ENCODE measurements around the gene SCARB1. TPM values are rescaled to one million over a fixed set of nuclear protein-coding genes. Genes with fewer than 3 reads are reported as not detected.

Gene SCARB1
- total RNA-seq, 1 donor from 2014 or later, result 25.1 TPM

DNA sequence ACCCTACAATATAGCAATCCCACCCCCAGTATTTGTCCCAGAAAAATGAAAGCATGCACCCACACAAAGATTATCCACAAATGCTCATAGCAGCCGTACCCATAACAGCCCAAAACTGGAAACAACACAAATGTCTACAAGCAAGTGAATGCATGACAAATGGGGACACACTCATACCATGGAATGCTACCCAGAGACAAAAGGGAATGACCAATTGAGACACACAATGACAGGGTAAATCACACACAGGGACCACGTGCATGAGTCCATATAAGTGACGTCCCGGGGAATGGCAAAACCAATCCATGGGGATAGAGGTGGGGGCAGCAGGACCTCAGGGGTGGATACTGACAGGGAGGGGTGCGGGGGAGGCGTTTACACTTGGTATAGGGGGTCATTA lies 33.4 kb downstream of the SCARB1 start:
- H3K27ac Mint-ChIP-seq (ENCODE audit: unreplicated experiment), result no peak overlapping the region
- peaks cover 9% of the 10 kb centered on the region for H3K4me1 Mint-ChIP-seq (ENCODE audit: low read depth, unreplicated experiment)
- no peak overlapping the region for H3K4me3 Mint-ChIP-seq (ENCODE audit: unreplicated experiment)
- TF ChIP-seq, protein P1, sequence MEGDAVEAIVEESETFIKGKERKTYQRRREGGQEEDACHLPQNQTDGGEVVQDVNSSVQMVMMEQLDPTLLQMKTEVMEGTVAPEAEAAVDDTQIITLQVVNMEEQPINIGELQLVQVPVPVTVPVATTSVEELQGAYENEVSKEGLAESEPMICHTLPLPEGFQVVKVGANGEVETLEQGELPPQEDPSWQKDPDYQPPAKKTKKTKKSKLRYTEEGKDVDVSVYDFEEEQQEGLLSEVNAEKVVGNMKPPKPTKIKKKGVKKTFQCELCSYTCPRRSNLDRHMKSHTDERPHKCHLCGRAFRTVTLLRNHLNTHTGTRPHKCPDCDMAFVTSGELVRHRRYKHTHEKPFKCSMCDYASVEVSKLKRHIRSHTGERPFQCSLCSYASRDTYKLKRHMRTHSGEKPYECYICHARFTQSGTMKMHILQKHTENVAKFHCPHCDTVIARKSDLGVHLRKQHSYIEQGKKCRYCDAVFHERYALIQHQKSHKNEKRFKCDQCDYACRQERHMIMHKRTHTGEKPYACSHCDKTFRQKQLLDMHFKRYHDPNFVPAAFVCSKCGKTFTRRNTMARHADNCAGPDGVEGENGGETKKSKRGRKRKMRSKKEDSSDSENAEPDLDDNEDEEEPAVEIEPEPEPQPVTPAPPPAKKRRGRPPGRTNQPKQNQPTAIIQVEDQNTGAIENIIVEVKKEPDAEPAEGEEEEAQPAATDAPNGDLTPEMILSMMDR (IDR thresholded peaks at IDR 0.05; ENCODE audit: partially characterized antibody, unreplicated experiment), result no peak
- no peak for DNase-seq
- H3K27me3 Mint-ChIP-seq (ENCODE audit: unreplicated experiment), result peaks cover 1% of the 10 kb centered on the region
- no peaks in the 10 kb centered on the region for H3K36me3 Mint-ChIP-seq (ENCODE audit: unreplicated experiment)
- peaks cover 2% of the 10 kb centered on the region for H3K9me3 Mint-ChIP-seq (ENCODE audit: unreplicated experiment)

DNA sequence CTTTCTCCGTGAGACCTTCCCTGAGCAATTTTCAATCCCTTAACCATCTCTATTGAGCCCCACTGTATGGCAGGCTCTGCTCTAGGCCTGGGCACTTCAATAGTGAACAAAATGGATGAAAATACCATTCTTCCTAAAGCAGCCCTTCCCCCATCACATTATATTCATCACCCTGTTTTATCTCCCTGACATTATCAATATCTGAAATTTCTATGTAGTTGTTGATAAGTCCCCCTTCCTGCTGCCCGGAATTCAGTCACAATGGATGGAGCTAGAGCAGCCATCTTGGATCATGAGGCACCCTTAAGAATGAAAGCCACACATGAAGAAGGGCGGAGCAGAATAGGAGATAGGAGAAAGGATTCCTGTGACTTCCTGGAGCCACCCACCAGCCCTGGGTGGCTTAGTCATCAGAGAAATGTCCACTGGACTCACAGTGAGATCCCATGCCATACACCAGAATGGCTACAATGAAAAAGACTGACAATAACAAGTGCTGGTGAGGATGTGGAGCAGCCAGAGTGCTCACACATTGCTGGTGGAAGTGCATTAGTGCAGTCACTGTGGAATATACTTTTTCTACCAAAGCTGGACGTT lies 33.9 kb downstream of the SCARB1 start:
- H3K4me3 Mint-ChIP-seq (ENCODE audit: unreplicated experiment), result no peak overlapping the region
- H3K4me1 Mint-ChIP-seq (ENCODE audit: low read depth, unreplicated experiment), result peaks cover 9% of the 10 kb centered on the region
- H3K27me3 Mint-ChIP-seq (ENCODE audit: unreplicated experiment), result peaks cover 1% of the 10 kb centered on the region
- no peak overlapping the region for H3K27ac Mint-ChIP-seq (ENCODE audit: unreplicated experiment)
- no peak for DNase-seq
- no peaks in the 10 kb centered on the region for H3K36me3 Mint-ChIP-seq (ENCODE audit: unreplicated experiment)
- peaks cover 3% of the 10 kb centered on the region for H3K9me3 Mint-ChIP-seq (ENCODE audit: unreplicated experiment)
- TF ChIP-seq, protein P1 (IDR thresholded peaks at IDR 0.05; ENCODE audit: partially characterized antibody, unreplicated experiment), result no peak

DNA sequence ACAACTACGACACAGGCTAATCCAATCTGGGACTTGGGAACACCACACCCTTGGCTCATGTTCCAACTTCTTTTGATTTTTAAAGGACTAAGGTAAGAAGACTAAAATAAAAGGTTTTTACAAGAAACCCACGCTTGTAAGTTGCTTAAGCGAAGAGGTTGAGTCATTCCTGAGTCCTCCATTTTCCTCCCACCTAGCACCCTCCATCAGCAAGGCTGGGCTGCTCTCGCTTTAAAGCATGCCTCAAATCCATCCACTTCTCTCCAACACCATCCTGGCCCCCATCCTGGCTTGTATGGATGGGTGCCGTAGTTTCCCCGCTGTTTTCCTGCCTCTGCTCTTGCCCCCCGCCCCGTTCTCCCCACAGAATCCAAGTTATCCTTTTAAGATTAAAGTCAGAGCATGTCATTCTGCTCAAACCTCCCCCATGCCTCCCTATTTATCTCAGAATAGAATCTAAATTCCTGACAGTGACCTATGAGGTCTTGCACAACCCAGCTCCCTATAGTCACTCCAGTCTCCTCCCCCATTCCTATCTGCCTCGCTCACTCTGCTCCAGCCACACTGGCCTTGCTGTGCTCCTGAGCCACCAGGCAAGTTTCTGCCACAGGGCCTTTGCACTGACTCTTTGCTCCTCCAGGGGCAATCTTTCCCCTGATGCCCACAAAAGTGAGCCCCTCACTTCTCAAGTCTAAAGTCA lies 34.5 kb downstream of the SCARB1 start:
- Mint-ChIP-seq H3K9me3 (ENCODE audit: unreplicated experiment) (peaks cover 5% of the 10 kb centered on the region), H3K27me3 (ENCODE audit: unreplicated experiment) (peaks cover 1% of the 10 kb centered on the region), H3K4me1 (ENCODE audit: low read depth, unreplicated experiment) (peaks cover 12% of the 10 kb centered on the region), H3K36me3 (ENCODE audit: unreplicated experiment) (no peaks in the 10 kb centered on the region), H3K4me3 (ENCODE audit: unreplicated experiment) (no peak overlapping the region), H3K27ac (ENCODE audit: unreplicated experiment) (no peak overlapping the region)
- TF ChIP-seq, protein P1 (IDR thresholded peaks at IDR 0.05; ENCODE audit: partially characterized antibody, unreplicated experiment), result no peak
- DNase-seq, result no peak

DNA sequence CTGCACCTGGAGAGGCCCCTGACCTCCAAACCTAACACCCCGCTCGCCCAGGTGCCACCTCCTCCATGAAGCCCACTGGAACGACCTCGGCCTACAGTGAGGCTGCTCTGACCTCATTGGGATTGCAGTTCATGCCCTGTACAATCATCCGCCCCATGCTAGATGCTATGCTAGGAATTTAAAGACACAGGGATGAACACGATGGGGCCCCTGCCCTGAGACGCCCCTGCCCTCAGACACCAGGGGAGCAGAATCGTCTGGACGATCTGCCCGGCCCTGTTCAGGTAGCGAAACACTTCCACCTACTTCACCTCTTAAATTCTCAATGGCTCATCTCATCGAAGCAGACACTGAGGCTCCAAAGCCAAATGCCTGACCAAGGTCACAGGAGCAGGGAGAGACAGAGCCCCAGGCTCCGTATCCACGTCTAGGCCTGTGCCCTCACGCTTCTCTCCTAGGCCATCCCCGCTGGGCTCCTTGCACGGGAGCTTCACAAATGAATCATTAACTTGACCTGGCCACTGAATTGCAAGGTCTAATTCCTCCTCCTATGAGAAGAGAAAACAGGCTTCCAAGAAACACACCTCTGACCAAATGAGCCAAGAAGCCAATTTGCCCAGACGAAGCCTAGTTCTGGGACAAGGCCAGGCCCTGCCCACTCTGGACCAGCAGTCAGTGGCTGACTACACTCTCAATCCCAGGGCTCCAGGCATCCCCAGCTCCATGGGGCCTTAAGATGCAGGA lies 35.2 kb downstream of the SCARB1 start:
- Mint-ChIP-seq H3K36me3 (ENCODE audit: unreplicated experiment) (no peaks in the 10 kb centered on the region), H3K27ac (ENCODE audit: unreplicated experiment) (peak overlapping the region; percentile 68), H3K4me3 (ENCODE audit: unreplicated experiment) (no peak overlapping the region), H3K4me1 (ENCODE audit: low read depth, unreplicated experiment) (peaks cover 9% of the 10 kb centered on the region), H3K9me3 (ENCODE audit: unreplicated experiment) (peaks cover 5% of the 10 kb centered on the region), H3K27me3 (ENCODE audit: unreplicated experiment) (peaks cover 1% of the 10 kb centered on the region)
- DNase-seq, result no peak
- TF ChIP-seq, protein P1 (IDR thresholded peaks at IDR 0.05; ENCODE audit: partially characterized antibody, unreplicated experiment), result no peak
